B cell (primary cell): ENCODE data around the gene GUCA2B. TPM values are rescaled to one million over a fixed set of nuclear protein-coding genes. Genes with fewer than 3 reads are reported as not detected.

Experiments used
- ATAC-seq: fragments of 200-7000 bp; cut with Tn5 transposase; one replicate; pipeline ENCODE4 v1.10.0; 2021; ENCODE audit warnings: low read depth, mild to moderate bottlenecking, moderate number of reproducible peaks, moderate library complexity
- CTCF ChIA-PET: fragments of 350-600 bp; sonication (Branson Sonifier 250); formaldehyde crosslinking; loops from one replicate; lab custom pipeline; 2021; ENCODE audit warnings: antibody characterized with exemption, inconsistent platforms; lab: Charles Lee
- POLR2A ChIA-PET: fragments of 350-600 bp; sonication (Branson Sonifier 250); formaldehyde crosslinking; loops from one replicate; lab custom pipeline; 2021; ENCODE audit warnings: antibody characterized with exemption; lab: Charles Lee
- DNase-seq: peaks from one replicate; pipeline ENCODE4 v3.0.0; 2013
- H2AFZ ChIP-seq: 2 replicates; pipeline ENCODE4 v1.6.1; 2012; ENCODE audit warnings: mild to moderate bottlenecking, low read depth, low read length; ENCODE audit not compliant: insufficient read depth, poor library complexity, severe bottlenecking
- H3K27ac ChIP-seq, 2 donors: 1 replicate in 1 of 2; 2 replicates in 1 of 2; pipeline ENCODE4 v1.5.1; 2012 to 2013; ENCODE audit warnings: low read length in 2 of 2, mild to moderate bottlenecking in 2 of 2, moderate library complexity in 1 of 2
- H3K27me3 ChIP-seq, 4 experiments: fragments of 200-600 bp in 1 of 4; sonication (generic) in 1 of 4; replicated peaks in 1 of 4; 1 replicate in 2 of 4; 2 replicates in 2 of 4; pipeline versions ENCODE4 v1.6.1 to v1.7.0; 2013 to 2016; ENCODE audit warnings: low read length in 3 of 4, mild to moderate bottlenecking in 2 of 4, mixed read lengths in 1 of 4, moderate library complexity in 1 of 4; ENCODE audit not compliant: insufficient read depth in 4 of 4, control insufficient read depth in 3 of 4; ENCODE audit errors: control extremely low read depth in 1 of 4
- H3K36me3 ChIP-seq, 2 experiments: replicated peaks in 1 of 2; 1 replicate in 1 of 2; 2 replicates in 1 of 2; pipeline versions ENCODE4 v1.6.1 to v1.7.1; 2013; ENCODE audit warnings: low read length in 1 of 2; ENCODE audit not compliant: insufficient read depth in 2 of 2, control insufficient read depth in 1 of 2; ENCODE audit errors: control extremely low read depth in 1 of 2, extremely low read depth in 1 of 2
- H3K4me1 ChIP-seq, 2 donors: fragments of 200-600 bp in 1 of 2; sonication (generic) in 1 of 2; 1 replicate in 1 of 2; 2 replicates in 1 of 2; pipeline versions ENCODE4 v1.5.1 to v1.6.1; 2013 to 2017; ENCODE audit warnings: low read length in 2 of 2; ENCODE audit not compliant: control insufficient read depth in 2 of 2, insufficient read depth in 2 of 2
- H3K4me2 ChIP-seq: replicated peaks from 2 replicates; pipeline ENCODE3; 2012; ENCODE audit warnings: mild to moderate bottlenecking, low read depth, low read length; ENCODE audit not compliant: poor library complexity, severe bottlenecking
- H3K4me3 ChIP-seq, 5 experiments: fragments of 200-600 bp in 1 of 5; sonication (generic) in 1 of 5; 1 replicate in 3 of 5; 2 replicates in 2 of 5; pipeline versions ENCODE4 v1.5.1 to v1.7.0; 2011 to 2016; ENCODE audit warnings: low read length in 4 of 5, mild to moderate bottlenecking in 4 of 5, low read depth in 2 of 5, control low read depth in 1 of 5, moderate library complexity in 1 of 5; ENCODE audit not compliant: insufficient read depth in 1 of 5; ENCODE audit errors: control extremely low read depth in 1 of 5, extremely low read depth in 1 of 5
- H3K79me2 ChIP-seq: fragments of 200-600 bp; sonication (generic); one replicate; pipeline ENCODE4 v1.6.0; 2016; ENCODE audit warnings: low read length; ENCODE audit not compliant: control insufficient read depth, insufficient read depth
- H3K9ac ChIP-seq: fragments of 200-600 bp; sonication (generic); 2 replicates; pipeline ENCODE4 v1.6.1; 2017; ENCODE audit warnings: mild to moderate bottlenecking, low read length, moderate library complexity
- H3K9me3 ChIP-seq, 3 donors: one replicate each; pipeline versions ENCODE4 v1.6.1 to v1.7.1; 2013; ENCODE audit warnings: low read length in 2 of 3; ENCODE audit not compliant: control insufficient read depth in 2 of 3, insufficient read depth in 1 of 3; ENCODE audit errors: control extremely low read depth in 1 of 3
- H4K20me1 ChIP-seq: 2 replicates; pipeline ENCODE4 v1.6.0; 2012; ENCODE audit warnings: mild to moderate bottlenecking, low read length; ENCODE audit not compliant: insufficient read depth, control insufficient read depth, poor library complexity, severe bottlenecking
- H3K27ac Mint-ChIP-seq: one replicate; pipeline ENCODE4 v1.8.0; 2021; ENCODE audit warnings: mixed read lengths
- H3K27me3 Mint-ChIP-seq: one replicate; pipeline ENCODE4 v1.8.0; 2021; ENCODE audit warnings: mixed read lengths
- H3K4me1 Mint-ChIP-seq: one replicate; pipeline ENCODE4 v1.8.0; 2021; ENCODE audit warnings: mixed read lengths
- H3K4me3 Mint-ChIP-seq: one replicate; pipeline ENCODE4 v1.8.0; 2021; ENCODE audit warnings: mixed read lengths
- H3K9me3 Mint-ChIP-seq: one replicate; pipeline ENCODE4 v1.8.0; 2022; ENCODE audit warnings: mixed read lengths; ENCODE audit not compliant: insufficient read depth
- CTCF ChIP-seq: fragments of 200-600 bp; IDR thresholded peaks from one replicate; pipeline ENCODE4 v1.8.0; 2022; ENCODE audit warnings: antibody characterized with exemption, mild to moderate bottlenecking
- EZH2 ChIP-seq: IDR thresholded peaks from 2 replicates; pipeline ENCODE4 v1.6.1; 2012; ENCODE audit warnings: borderline replicate concordance, low read depth, mild to moderate bottlenecking, moderate library complexity, low read length; ENCODE audit not compliant: insufficient read depth, poor library complexity, severe bottlenecking
- WGBS: methylation state at CpG from one replicate; pipeline ENCODE4 v1.1.5; 2013; ENCODE audit warnings: missing lambda C conversion rate; ENCODE audit not compliant: insufficient coverage; 5-methylcytosine and 5-hydroxymethylcytosine counted together
- intact Hi-C: fragments of 100-400 bp; cut with micrococcal nuclease; formaldehyde crosslinking; loops from one replicate; pipeline ENCODE4 v1.10.0; 2022
- polyA plus RNA-seq: library from polyadenylated mRNA; depleted of rRNA; stranded (reverse); fragments of >200 nt; gene quantifications from 2 replicates; pipeline ENCODE4 v1.2.3, GENCODE V29; 2012
- total RNA-seq, 2 donors: library from RNA; stranded (reverse); fragments of 120-200 nt in 1 of 2; gene quantifications; 1 replicate in 1 of 2; 2 replicates in 1 of 2; pipeline versions ENCODE4 v1.2.3 to v1.2.4, GENCODE V29; 2013 to 2022

Gene GUCA2B
- total and polyA plus RNA-seq, 2 donors (not counting 1 experiment from before 2014, with no cell fraction given): not detected

DNA sequence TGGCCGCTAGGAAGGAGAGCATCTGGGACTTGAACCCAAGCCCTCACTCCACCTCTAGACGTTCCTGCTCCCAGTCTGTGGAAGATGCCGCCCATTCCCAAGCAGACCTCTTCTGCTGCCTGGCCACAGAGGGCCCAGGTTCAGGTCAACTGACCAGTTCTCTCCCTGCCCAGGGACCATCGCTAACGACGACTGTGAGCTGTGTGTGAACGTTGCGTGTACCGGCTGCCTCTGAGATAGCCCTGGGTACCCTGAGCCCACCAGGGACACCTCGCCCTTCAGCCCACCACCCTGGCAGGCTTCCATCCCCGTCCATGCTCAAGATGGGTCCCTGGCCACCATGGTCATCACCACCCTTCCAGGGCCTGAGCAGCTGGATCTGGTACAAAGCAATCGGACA, 2.2 kb downstream of the GUCA2B start:
- DNase-seq (no peak), ATAC-seq (no peak)
- Histone ChIP-seq H3K4me3 (no peak overlapping the region), H3K4me2 (no peak overlapping the region), H3K79me2 (no peaks in the 10 kb centered on the region), H2AFZ (no peak overlapping the region), H4K20me1 (no peaks in the 10 kb centered on the region), H3K9me3 (no peaks in the 10 kb centered on the region), H3K36me3 (no peaks in the 10 kb centered on the region), H3K9ac (no peak overlapping the region), H3K27me3 (no peaks in the 10 kb centered on the region), H3K4me1 (no peaks in the 10 kb centered on the region), H3K27ac (no peak overlapping the region)
- H3K27ac Mint-ChIP-seq: no peak overlapping the region
- CTCF ChIA-PET: interaction anchor here (0.6 kb wide), 1 partner anchor 368 kb away, joined by 3 read pairs; no protein-coding TSS in a partner anchor
- TF ChIP-seq CTCF: no peak
- TF ChIP-seq EZH2: no peak
- POLR2A ChIA-PET: no interaction called here
- H3K4me1 Mint-ChIP-seq: no peaks in the 10 kb centered on the region
- WGBS: 90% methylated on average over 12 of the region's 12 CpGs
- intact Hi-C loops: no loop called here
- H3K27me3 Mint-ChIP-seq: peaks cover 4% of the 10 kb centered on the region
- no peaks in the 10 kb centered on the region for H3K9me3 Mint-ChIP-seq
- no peak overlapping the region for H3K4me3 Mint-ChIP-seq

DNA sequence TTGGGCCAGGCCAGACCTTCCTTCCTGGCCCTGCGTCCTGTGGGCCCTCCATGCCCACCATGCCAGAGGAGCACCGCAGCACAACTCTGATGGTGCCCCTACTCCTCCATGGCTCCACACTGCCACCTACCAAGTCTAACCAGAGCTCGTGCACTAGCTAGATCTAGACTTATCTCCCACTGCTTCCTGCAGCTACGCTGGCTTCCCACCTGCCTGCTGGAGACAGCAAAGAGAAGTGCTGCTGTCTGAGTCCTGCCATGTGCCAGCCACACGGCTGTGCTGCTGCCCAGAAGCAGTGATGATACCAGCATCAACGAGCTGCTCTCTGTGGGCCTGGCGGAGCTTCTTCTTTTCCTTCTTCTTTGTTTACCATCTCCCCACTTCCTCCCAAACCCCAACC, 4.5 kb downstream of the GUCA2B start:
- no peaks in the 10 kb centered on the region for H4K20me1 ChIP-seq
- no peak overlapping the region for H3K27ac ChIP-seq
- no peaks in the 10 kb centered on the region for H3K4me1 Mint-ChIP-seq
- peaks cover 3% of the 10 kb centered on the region for H3K9me3 Mint-ChIP-seq
- 24% methylated on average over 7 of the region's 7 CpGs for WGBS
- no peak for TF ChIP-seq CTCF
- TF ChIP-seq EZH2: no peak
- H3K4me3 ChIP-seq: no peak overlapping the region
- no peak overlapping the region for H3K27ac Mint-ChIP-seq
- no peaks in the 10 kb centered on the region for H3K4me1 ChIP-seq
- ChIA-PET CTCF (interaction anchor here (0.8 kb wide), 1 partner anchor 16 kb away, joined by 3 read pairs; no protein-coding TSS in a partner anchor), POLR2A (no interaction called here)
- H3K9ac ChIP-seq: no peak overlapping the region
- H3K4me2 ChIP-seq: no peak overlapping the region
- no peak overlapping the region for H2AFZ ChIP-seq
- H3K27me3 ChIP-seq: no peaks in the 10 kb centered on the region
- no peaks in the 10 kb centered on the region for H3K79me2 ChIP-seq
- intact Hi-C loops: no loop called here
- DNase-seq (no peak), ATAC-seq (no peak)
- H3K36me3 ChIP-seq: no peaks in the 10 kb centered on the region
- H3K9me3 ChIP-seq: peaks cover 0 to 5% (median 0%) of the 10 kb centered on the region in 3 donors
- H3K27me3 Mint-ChIP-seq: peaks cover 9% of the 10 kb centered on the region
- no peak overlapping the region for H3K4me3 Mint-ChIP-seq
